ENCODE measurements around the gene DCLRE1B. TPM values are rescaled to one million over a fixed set of nuclear protein-coding genes. Genes with fewer than 3 reads are reported as not detected.

The DCLRE1B gene
- total RNA-seq, 3 donors from 2014 or later (not counting 1 experiment from before 2014, with no cell fraction given) = 5.5 to 6.8 (median 5.9) TPM

GRCh38 chr1:113886417-113887401, 18.4 kb upstream of the DCLRE1B start:
- Histone ChIP-seq H3K4me3 (ENCODE audit: low read length) (no peak overlapping the region), H3K4me1 (ENCODE audit: control insufficient read depth, insufficient read depth, low read length) (no peaks in the 10 kb centered on the region), H3K27me3 (ENCODE audit: control insufficient read depth, insufficient read depth, low read length) (no peaks in the 10 kb centered on the region), H3K36me3 (ENCODE audit: control insufficient read depth, insufficient read depth, low read length) (peaks cover 4% of the 10 kb centered on the region), H3K9me3 (ENCODE audit: control insufficient read depth, insufficient read depth, low read length) (no peaks in the 10 kb centered on the region), H3K27ac (ENCODE audit: low read length) (no peak overlapping the region)
- no peak overlapping the region for H3K27ac Mint-ChIP-seq
- no peak for TF ChIP-seq CTCF (IDR thresholded peaks at IDR 0.05)
- 89% methylated on average over 17 of the region's 17 CpGs for WGBS (ENCODE audit: insufficient coverage)
- ATAC-seq (no peak), DNase-seq (no peak)
- intact Hi-C loops (cut with micrococcal nuclease) = no loop called here
- H3K4me3 Mint-ChIP-seq = peak overlapping the region; percentile 17
- no peaks in the 10 kb centered on the region for H3K9me3 Mint-ChIP-seq
- H3K4me1 Mint-ChIP-seq = peaks cover 6 to 14% of the 10 kb centered on the region in 2 donors
- H3K27me3 Mint-ChIP-seq (ENCODE audit: low read depth in 2 of 2) = no peaks in the 10 kb centered on the region
- no peaks in the 10 kb centered on the region for H3K36me3 Mint-ChIP-seq

GRCh38 chr1:113887402-113888175, 17.5 kb upstream of the DCLRE1B start, which contains the start of gene BCL2L15:
BCL2L15 (minus strand) TSS chr1:113887581; CDS start chr1:113887375, 206 bp downstream.
- Histone ChIP-seq H3K9me3 (ENCODE audit: control insufficient read depth, insufficient read depth, low read length) (no peaks in the 10 kb centered on the region), H3K27me3 (ENCODE audit: control insufficient read depth, insufficient read depth, low read length) (no peaks in the 10 kb centered on the region), H3K36me3 (ENCODE audit: control insufficient read depth, insufficient read depth, low read length) (peaks cover 4% of the 10 kb centered on the region), H3K4me3 (ENCODE audit: low read length) (no peak within 1 kb of the TSS), H3K27ac (ENCODE audit: low read length) (no peak within 1 kb of the TSS), H3K4me1 (ENCODE audit: control insufficient read depth, insufficient read depth, low read length) (no peaks in the 10 kb centered on the region)
- Mint-ChIP-seq H3K36me3 (no peaks in the 10 kb centered on the region), H3K4me1 (peaks cover 6 to 14% of the 10 kb centered on the region in 2 donors), H3K27me3 (ENCODE audit: low read depth in 2 of 2) (no peaks in the 10 kb centered on the region), H3K9me3 (no peaks in the 10 kb centered on the region), H3K27ac (no peak within 1 kb of the TSS), H3K4me3 (peak within 1 kb of the TSS; percentile 17)
- DNase-seq (no peak), ATAC-seq (no peak)
- 71% methylated on average over 4 of the region's 6 CpGs for WGBS (ENCODE audit: insufficient coverage)
- intact Hi-C loops (cut with micrococcal nuclease) = no loop called here
- no peak for TF ChIP-seq CTCF (IDR thresholded peaks at IDR 0.05)

- H3K9me3 ChIP-seq (ENCODE audit: control insufficient read depth, insufficient read depth, low read length) = no peaks in the 10 kb centered on the region
- peaks cover 16% of the 10 kb centered on the region for H3K36me3 Mint-ChIP-seq
- peaks cover 25% of the 10 kb centered on the region for H3K36me3 ChIP-seq (ENCODE audit: control insufficient read depth, insufficient read depth, low read length)
- H3K27ac ChIP-seq (ENCODE audit: low read length) = no peak overlapping the region
- no peak for TF ChIP-seq CTCF (IDR thresholded peaks at IDR 0.05)
- no peak overlapping the region for H3K4me3 Mint-ChIP-seq
- no CpG with 5 or more reads among the region's 2 CpGs for WGBS (ENCODE audit: insufficient coverage)
- H3K27me3 Mint-ChIP-seq (ENCODE audit: low read depth in 2 of 2) = no peaks in the 10 kb centered on the region
- no peaks in the 10 kb centered on the region for H3K4me1 ChIP-seq (ENCODE audit: control insufficient read depth, insufficient read depth, low read length)
- peaks cover 13 to 26% of the 10 kb centered on the region in 2 donors for H3K4me1 Mint-ChIP-seq
- ATAC-seq = no peak
- H3K27ac Mint-ChIP-seq = peak overlapping the region; percentile 43 to 71
- no peak for DNase-seq
- intact Hi-C loops (cut with micrococcal nuclease) = no loop called here
- no peak overlapping the region for H3K4me3 ChIP-seq (ENCODE audit: low read length)
- H3K9me3 Mint-ChIP-seq = no peaks in the 10 kb centered on the region
- no peaks in the 10 kb centered on the region for H3K27me3 ChIP-seq (ENCODE audit: control insufficient read depth, insufficient read depth, low read length)
These were observed 14.3 kb upstream of the DCLRE1B start for GRCh38 chr1:113890816-113891215.
